GM10847 (cell line): Measurements from ENCODE around the gene C16orf82.

Experiments
- POLR2A ChIP-seq: IDR thresholded peaks from 2 replicates; pipeline ENCODE4 v1.6.1; 2011; ENCODE audit not compliant: insufficient read length; ENCODE audit errors: extremely low read depth

The C16orf82 gene

DNA sequence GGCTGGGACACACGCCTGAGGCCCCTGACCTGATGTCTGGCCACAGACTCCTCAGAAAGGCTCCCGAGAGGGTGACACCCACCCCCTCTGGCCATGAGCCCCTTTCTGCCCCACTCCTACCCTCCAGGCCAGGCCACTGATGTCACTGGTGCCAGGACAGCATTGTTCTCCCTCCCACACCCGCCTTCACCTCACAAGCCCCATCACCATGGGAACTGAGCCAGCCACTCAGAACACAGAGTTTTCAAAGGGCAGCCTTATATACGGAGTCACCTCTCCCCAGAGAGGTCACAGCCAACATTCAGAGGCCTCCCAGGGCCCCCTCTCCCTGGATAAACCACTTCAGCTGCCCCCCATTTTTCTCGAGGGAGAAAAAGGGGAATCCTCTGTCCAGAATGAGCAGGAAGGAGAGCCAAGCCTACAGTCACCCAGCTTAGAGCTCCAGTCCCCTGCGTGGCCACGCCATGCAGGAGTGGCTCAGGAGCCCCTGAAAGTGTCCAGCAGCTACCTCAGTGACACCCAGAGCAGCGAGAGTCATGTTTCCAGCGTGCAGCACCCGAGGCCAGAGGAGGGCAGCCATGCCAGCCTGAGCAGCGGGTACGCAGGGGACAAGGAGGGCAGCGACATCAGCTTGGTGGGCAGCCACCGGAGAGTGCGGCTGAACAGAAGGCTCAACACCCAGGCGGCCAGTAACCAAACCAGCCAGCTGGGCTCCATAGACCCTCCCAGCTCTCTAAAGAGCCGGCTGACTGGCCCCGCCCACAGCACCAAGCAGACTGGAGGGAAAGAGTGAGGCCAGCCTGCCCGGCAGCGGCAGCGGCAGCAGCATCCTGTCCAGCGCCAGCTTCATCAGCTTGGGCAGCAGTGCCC, at the start of gene C16orf82:
Gene C16orf82 (plus strand): TSS at position 260 of the 870 bp plus-strand sequence.
- TF ChIP-seq POLR2A, result no peak

DNA sequence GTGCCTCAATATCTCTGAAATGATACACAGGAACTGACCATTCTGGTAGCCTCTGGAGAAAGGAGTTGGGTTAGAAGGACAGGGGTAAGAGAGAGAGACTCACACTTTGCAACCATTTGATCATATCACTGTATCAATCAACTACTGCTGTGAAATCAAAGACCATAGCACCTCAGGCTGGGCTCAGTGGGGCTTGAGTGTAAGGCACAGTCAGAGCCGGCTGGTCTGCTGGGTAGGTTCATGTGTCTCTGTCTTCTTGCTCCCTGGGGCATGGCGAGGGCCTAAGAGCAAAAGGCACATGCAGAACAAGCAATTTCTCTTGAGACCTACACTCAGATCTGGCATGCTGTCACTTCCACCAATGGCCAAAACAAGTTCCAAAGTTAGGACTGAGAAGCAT, 46.7 kb upstream of the C16orf82 start:
- TF ChIP-seq POLR2A, result no peak

DNA sequence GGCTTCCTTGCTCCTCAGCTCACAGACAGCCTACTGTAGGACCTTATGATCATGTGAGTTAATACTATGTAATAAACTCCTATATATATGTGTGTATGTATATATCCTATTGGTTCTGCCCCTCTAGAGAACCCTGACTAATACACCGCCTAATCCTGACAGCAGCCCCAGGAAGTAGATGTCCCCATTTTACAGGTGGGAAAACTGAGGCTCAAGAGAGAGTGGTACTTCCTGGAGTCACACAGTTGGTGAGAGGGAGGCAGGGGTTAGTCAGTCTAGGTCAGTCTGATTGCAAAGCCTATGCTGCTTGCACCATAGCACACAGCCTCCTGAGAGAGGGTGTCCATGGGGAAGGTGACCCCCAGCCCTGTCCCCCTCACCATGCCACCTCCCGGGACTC, 42.7 kb upstream of the C16orf82 start:
- TF ChIP-seq POLR2A, result no peak

DNA sequence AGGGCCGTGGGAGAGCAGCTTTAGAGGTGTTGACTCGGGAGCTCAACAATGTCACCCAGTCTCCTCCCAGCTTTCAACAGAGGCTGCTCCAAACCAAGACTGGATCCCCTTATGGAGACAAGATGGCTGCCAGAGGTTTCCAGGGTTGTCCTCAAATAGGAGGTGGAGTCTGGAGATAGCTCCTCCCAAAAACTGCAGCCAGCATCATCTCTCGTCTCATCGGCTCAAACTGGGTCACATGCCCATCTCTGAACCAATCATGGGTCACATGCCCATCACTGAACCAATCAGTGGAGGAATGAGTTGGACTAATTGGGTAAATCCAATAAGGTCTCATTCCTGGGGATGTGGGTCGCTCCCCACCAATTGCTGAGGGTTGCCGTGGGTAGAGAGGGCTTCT, 41.1 kb upstream of the C16orf82 start:
- TF ChIP-seq POLR2A, result no peak

DNA sequence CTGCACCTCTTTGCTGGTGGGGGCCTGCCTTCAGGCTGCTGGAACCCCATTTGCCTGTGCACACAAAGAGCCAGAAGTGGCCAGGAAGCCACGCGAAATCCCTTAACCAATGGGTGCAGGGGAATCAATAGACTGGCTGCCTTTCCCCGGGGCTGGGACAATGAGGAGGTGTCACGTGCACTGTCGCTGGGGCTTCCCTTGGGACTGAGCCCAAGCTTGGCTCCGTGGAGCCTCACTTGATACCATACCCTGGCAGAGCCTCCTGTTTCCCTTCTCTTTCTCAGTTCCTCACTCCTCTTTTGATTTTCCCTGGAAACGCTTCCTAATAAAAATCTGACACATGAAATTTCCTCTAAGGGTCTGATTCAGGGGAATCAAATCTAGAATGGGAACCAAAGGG, 38.8 kb upstream of the C16orf82 start:
- TF ChIP-seq POLR2A, result no peak

DNA sequence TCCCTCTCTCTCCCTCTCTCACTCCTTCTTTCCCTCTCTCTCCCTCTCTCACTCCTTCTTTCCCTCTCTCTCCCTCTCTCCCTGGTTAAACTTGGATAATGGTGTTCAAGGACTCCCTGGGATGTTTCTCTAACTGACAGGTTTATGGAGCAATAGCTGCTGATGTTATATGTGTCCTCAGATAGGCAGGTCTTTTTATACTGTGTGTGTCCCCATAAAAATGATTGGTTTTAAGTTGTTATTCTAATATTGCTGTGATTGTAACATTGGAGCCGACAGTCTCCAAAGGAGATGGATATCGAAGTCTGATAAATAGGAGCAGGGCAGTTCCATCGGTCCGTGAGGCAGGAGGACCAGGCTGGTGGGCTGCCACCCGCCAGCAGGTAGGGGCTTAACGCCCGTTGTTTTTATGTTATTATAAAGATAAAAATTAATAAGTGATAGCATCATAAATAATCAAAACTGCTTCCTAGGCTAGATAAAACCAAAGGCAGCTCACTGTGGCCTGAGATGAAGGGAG, 38.1 kb upstream of the C16orf82 start:
- TF ChIP-seq POLR2A, result no peak

DNA sequence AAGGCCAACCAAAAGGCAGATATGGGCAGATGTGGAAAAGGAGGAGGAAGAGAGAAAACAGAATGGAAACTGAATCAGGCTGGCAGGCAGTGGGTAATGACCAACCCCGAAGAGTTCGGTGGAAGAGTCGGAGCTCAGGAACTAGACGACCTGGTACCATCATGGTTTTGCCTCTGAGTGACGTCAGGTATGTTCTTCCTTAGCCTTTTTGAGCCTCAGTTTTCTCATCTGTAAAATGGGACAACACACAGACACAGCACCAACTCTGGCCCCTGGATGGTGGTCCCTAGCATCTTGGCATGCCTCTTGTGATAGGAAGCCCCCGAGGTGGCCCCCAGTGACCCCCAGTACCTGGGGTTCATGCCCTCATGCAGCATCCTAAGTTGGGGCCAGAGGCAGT, 37.2 kb upstream of the C16orf82 start:
- TF ChIP-seq POLR2A, result no peak

DNA sequence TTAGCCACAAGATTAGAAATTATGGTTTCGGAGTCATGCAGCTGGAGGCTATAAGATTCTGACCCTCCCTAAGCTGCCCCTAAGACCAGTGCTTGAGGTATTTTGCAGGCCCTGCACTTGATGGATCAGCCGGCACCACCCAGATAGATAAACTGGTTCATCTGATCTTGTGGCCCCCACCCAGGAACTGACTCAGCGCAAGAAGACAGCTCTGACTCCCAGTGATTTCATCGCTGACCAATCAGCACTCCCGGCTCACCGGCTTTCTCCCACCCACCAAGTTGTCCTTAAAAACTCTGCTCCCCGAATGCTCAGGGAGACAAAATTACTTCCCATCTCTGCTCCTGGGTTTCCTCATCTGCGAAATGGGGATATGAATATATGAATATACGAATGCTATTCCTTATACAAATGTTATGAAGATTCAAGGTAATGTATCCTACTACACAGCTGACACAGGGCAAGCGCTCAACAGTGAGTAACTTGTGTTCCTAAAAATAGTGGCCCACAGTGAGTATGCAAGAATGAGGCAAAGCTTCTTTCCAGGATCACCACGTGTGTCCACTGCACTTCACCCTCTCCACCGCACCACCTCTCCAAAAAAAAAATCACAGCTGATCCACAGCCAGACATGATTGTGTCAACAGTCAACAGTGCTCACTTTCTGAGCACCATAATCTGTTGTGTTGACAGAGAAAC, 33.3 kb upstream of the C16orf82 start:
- TF ChIP-seq POLR2A, result no peak

DNA sequence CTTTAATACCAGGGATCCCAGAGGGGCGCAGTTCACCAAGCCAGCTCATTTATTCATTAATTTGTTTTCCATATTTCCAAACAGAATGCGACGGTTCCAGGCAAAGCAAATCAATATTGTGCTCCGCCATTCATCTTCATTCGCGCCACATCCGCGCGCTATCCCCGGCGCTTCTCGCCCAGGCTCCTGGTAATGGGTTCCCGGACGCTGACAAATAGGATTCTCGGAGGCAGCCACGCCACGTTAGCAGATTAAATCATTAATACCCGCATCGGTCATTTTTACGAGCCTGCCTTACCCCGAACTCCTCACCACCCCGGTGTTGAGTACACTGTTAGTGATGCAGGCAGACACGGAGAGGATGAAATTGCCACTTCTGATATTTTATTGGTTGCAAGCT, 26.0 kb upstream of the C16orf82 start:
- TF ChIP-seq POLR2A, result no peak

DNA sequence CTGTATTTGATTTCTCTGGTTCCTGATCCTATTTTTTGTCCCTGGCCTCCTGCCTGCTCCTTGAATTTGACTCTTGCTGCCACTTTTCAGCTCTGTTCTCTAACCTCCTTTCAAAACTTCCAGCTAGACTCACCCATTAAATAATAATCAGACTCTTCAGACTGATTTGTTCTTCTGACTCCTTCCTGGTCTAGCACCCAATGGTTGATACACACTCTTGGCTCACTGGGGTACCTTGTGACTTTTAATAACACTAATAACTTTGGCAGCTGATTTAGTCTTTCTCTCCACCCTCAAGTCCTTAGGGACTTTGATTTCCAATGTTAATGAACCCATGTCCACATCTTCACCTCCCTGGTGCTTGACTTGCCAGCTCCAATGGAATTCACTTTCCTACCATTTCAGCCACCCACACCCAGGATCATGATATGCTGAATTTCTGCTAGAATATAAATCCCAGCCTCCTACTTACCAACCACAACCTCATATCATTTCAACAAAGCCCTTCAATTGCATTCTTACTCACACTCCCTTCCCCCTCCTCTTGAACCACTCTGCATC, 19.7 kb upstream of the C16orf82 start:
- TF ChIP-seq POLR2A, result no peak

DNA sequence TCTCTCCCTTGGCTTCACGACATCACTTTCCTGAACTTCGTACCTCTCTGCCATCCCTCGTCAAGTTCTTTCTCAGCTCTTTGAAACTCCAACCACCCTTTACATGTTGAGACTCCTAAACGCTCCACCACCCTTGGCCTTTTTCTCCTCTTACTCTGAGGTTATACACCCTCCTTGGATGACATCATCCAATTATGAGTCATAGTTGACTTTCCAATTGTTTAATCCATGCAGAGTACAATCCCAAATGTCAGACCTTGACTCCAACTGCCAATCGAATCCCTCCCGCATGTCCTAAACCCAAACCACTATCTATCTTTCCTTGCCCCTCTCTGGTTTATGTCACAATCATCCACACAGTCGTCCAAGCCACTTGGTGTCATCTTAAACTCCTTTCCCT, 18.4 kb upstream of the C16orf82 start:
- TF ChIP-seq POLR2A, result no peak

DNA sequence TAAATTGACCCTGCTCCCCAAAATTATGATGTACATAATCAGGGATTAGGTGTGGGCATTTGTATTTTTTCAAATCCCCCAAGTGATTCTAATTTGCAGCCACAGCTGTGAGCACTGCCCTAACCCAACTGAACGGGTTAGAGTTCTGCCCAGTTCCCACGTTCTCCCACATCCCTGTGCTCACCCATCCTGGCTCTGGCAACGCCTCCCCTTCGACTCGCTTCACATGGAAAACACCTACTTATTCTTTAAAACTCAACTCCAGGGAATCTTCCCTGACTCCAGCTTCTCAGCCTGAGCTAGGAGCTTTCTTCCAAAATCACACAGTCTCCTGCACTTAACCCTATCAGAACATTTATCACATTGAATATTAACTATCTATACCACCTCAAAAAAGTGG, 17.6 kb upstream of the C16orf82 start:
- no peak for TF ChIP-seq POLR2A

DNA sequence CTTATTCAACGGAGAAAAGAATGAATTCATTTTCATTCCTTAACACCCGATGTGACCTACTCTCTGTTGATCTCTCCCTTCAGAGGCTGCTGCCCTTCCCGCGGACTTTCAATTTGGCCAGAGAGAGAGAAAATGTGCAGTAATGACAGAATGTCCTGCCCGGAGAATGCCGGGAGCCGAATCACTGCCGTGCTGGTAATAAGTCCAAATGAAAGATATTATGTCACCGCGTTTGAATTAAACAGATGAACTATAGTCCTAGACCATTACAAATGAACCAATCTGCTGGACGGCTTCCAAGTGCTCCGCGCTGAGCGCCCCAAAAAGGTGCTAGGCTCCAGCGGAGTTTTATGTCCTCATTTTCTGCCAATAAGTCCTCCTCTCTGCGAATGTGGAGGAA, 14.7 kb upstream of the C16orf82 start:
- TF ChIP-seq POLR2A, result no peak

DNA sequence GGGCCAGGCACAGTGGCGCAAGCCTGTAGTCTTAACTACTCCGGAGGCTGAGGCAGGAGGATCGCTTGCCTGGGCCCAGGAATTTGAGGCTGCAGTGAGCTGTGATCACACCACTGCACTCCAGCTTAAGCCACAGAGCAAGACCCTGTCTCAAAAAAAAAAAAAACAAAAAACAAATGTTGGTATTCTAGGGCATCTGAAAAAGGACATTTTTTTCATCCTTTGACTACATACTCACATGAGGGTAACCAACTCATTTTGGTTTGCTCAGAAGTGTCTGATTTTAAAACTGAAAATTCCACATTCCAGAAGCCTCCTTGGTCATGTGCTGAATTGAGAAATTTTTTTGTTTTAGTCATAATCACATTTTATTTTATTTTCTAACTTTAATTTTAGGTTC, 12.7 kb upstream of the C16orf82 start:
- TF ChIP-seq POLR2A, result no peak

DNA sequence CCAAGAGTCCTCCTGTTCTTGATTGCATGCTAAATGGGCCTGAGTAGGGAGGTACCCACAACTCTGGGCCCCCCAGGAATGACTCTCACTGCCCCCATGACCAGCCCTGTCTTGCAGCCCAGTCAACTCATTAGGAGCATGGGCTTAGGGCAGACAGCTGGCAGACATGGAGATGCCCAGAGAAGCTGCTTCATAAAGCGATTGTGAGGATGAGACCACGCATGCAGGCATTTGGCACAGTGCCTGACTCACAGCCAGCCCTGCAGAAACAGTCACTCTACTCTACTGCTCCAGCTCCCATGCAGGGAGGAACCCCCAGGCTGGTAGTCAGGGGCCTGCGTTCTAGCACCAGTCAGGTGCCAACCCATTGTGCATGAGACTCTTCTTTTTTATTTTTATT, 8.4 kb upstream of the C16orf82 start:
- TF ChIP-seq POLR2A, result no peak

DNA sequence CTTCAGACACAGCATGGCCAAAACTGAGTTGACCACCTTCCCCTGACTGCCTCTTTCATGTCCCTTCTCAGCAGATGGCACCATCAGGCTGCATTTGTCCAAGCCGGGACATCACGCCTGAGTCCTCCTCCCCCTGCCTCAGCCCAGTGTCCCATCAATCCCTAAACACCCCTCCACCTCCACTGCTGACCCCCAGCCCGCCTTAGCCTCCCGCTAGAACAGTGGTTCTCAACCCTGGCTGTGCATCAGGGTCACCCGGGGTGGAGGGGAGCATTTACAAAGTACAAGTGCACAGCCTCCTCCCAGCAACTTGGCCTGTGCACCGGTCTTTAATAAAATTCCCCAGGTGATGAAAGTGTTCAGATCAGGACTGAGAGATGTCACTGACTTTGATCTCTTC, 4.0 kb downstream of the C16orf82 start:
- no peak for TF ChIP-seq POLR2A
